GM23248 (cell line): ENCODE measurements around the gene SPAG17. TPM values are rescaled to one million over a fixed set of nuclear protein-coding genes. Genes with fewer than 3 reads are reported as not detected.

Experiments
- DNase-seq: peaks from one replicate; pipeline ENCODE4 v3.0.0-alpha.2; 2015
- H2AFZ ChIP-seq: fragments of 200-600 bp; sonication (generic); 2 replicates; pipeline ENCODE4 v1.6.1; 2016; ENCODE audit warnings: antibody characterized with exemption
- H3F3A ChIP-seq: fragments of 200-600 bp; sonication (generic); 2 replicates; pipeline ENCODE4 v1.6.1; 2016; ENCODE audit warnings: mild to moderate bottlenecking, antibody characterized with exemption, mixed run types; ENCODE audit not compliant: insufficient read depth
- H3K27ac ChIP-seq: fragments of 200-600 bp; sonication (generic); 2 replicates; pipeline ENCODE4 v1.5.1; 2016; ENCODE audit warnings: mild to moderate bottlenecking
- H3K27me3 ChIP-seq: fragments of 200-600 bp; sonication (generic); replicated peaks from 2 replicates; pipeline ENCODE4 v1.6.1; 2016; ENCODE audit warnings: mild to moderate bottlenecking; ENCODE audit not compliant: insufficient read depth
- H3K36me3 ChIP-seq: fragments of 200-600 bp; sonication (generic); 2 replicates; pipeline ENCODE4 v1.6.1; 2016; ENCODE audit warnings: low read depth, mild to moderate bottlenecking
- H3K4me1 ChIP-seq: fragments of 200-600 bp; sonication (generic); 2 replicates; pipeline ENCODE4 v1.6.1; 2016; ENCODE audit warnings: mild to moderate bottlenecking; ENCODE audit not compliant: insufficient read depth
- H3K4me2 ChIP-seq: fragments of 200-600 bp; sonication (generic); one replicate; pipeline ENCODE4 v1.6.1; 2016; ENCODE audit warnings: mild to moderate bottlenecking; ENCODE audit not compliant: unreplicated experiment
- H3K4me3 ChIP-seq: fragments of 200-600 bp; sonication (generic); 2 replicates; pipeline ENCODE4 v1.5.1; 2016; ENCODE audit warnings: mild to moderate bottlenecking
- H3K79me2 ChIP-seq: fragments of 200-600 bp; sonication (generic); 2 replicates; pipeline ENCODE4 v1.6.1; 2016; ENCODE audit warnings: mild to moderate bottlenecking; ENCODE audit not compliant: insufficient read depth
- H3K9ac ChIP-seq: fragments of 200-600 bp; sonication (generic); 2 replicates; pipeline ENCODE4 v1.6.1; 2016; ENCODE audit warnings: mild to moderate bottlenecking
- H3K9me2 ChIP-seq: fragments of 200-600 bp; sonication (generic); 2 replicates; pipeline ENCODE4 v1.6.1; 2016; ENCODE audit warnings: mixed run types, mild to moderate bottlenecking, moderate library complexity; ENCODE audit not compliant: insufficient read depth
- H3K9me3 ChIP-seq: fragments of 200-600 bp; sonication (generic); one replicate; pipeline ENCODE4 v1.6.1; 2017; ENCODE audit warnings: low read depth
- H4K20me1 ChIP-seq: fragments of 200-600 bp; sonication (generic); 2 replicates; pipeline ENCODE4 v1.6.0; 2016; ENCODE audit not compliant: insufficient read depth
- EZH2 ChIP-seq: fragments of 200-600 bp; sonication (generic); IDR thresholded peaks from 2 replicates; pipeline ENCODE4 v1.6.1; 2018; ENCODE audit warnings: antibody characterized with exemption, mild to moderate bottlenecking; ENCODE audit not compliant: insufficient read depth, poor library complexity, severe bottlenecking
- EZH2phosphoT487 ChIP-seq: fragments of 200-600 bp; sonication (generic); IDR thresholded peaks from 2 replicates; pipeline ENCODE4 v1.6.1; 2018; ENCODE audit warnings: antibody characterized with exemption, moderate library complexity, mild to moderate bottlenecking, low read depth; ENCODE audit not compliant: insufficient read depth
- whole genome bisulfite sequencing, 2 experiments: methylation state at CpG; one replicate each; pipeline ENCODE4 v1.1.6; 2015 to 2017; ENCODE audit warnings: low lambda C conversion rate in 2 of 2, low coverage in 1 of 2; ENCODE audit errors: missing lambda C conversion rate in 2 of 2; 5-methylcytosine and 5-hydroxymethylcytosine counted together
- in situ Hi-C: fragments of 300-500 bp; cut with MboI; formaldehyde crosslinking; loops from 2 replicates; pipeline ENCODE4 v1.15.0; 2020
- polyA plus RNA-seq: library from polyadenylated mRNA; unstranded; fragments of >200 nt; fragmentation: Nextera tagmentation; extraction: Ambion mirVana; gene quantifications from 2 replicates; pipeline ENCODE4 v1.2.1, GENCODE V29; 2016
- total RNA-seq: library from RNA; depleted of rRNA; stranded (reverse); fragments of >200 nt; shearing (Covaris generic); gene quantifications from 2 replicates; pipeline ENCODE4 v1.2.3, GENCODE V29; 2014

The SPAG17 gene
- total and polyA plus RNA-seq, 2 experiments from 2014 or later, result 0.15 TPM; not detected in 1

- 0 out of 2 replicates have a peak, but pooled peaks cover 3% of the 10 kb centered on the region for H3K4me1 ChIP-seq
- no peaks in the 10 kb centered on the region for H3K79me2 ChIP-seq
- H3K27me3 ChIP-seq, result no peaks in the 10 kb centered on the region
- no peak overlapping the region for H3K27ac ChIP-seq
- 61 to 70% methylated on average over 3 of the region's 3 CpGs for WGBS, 2 experiments
- no peak overlapping the region for H2AFZ ChIP-seq
- H3K4me2 ChIP-seq, result no peak overlapping the region
- no peak overlapping the region for H3K9ac ChIP-seq
- no peaks in the 10 kb centered on the region for H3K9me3 ChIP-seq
- in situ Hi-C loops, result no loop called here
- no peaks in the 10 kb centered on the region for H3F3A ChIP-seq
- H3K4me3 ChIP-seq, result no peak overlapping the region
- no peaks in the 10 kb centered on the region for H3K36me3 ChIP-seq
- no peak for DNase-seq
- H4K20me1 ChIP-seq, result no peaks in the 10 kb centered on the region
- H3K9me2 ChIP-seq, result no peaks in the 10 kb centered on the region
- TF ChIP-seq EZH2phosphoT487, result no peak
- no peak for TF ChIP-seq EZH2
Observed at GRCh38 chr1:118201524-118201923, 16.5 kb upstream of the SPAG17 start.

DNA sequence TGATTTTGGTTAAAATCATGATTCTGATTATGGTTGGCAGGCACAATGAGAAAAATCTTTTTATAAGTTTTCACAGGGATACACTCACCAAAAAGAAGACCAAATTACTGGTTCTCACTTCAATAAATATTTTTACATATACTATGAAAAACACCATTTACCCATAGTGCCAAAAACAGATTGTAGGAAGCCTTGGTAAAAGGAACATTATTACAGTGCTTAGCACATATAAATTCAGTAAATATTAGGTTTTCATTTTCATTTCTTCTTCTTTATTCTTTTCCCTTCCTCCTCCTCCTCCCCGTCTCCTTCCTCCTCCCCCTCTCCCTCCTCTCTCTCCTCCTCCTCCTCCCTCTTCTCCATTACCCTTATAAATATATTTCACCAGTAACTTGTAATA lies 15.8 kb upstream of the SPAG17 start:
- no peak for DNase-seq
- Histone ChIP-seq H3K4me3 (no peak overlapping the region), H3K27ac (no peak overlapping the region), H3F3A (no peaks in the 10 kb centered on the region), H3K27me3 (0 out of 2 replicates have a peak, but pooled peaks cover 1% of the 10 kb centered on the region), H4K20me1 (no peaks in the 10 kb centered on the region), H2AFZ (no peak overlapping the region), H3K36me3 (no peaks in the 10 kb centered on the region), H3K9me2 (no peaks in the 10 kb centered on the region), H3K79me2 (no peaks in the 10 kb centered on the region), H3K9ac (no peak overlapping the region), H3K4me2 (no peak overlapping the region), H3K9me3 (no peaks in the 10 kb centered on the region), H3K4me1 (0 out of 2 replicates have a peak, but pooled peaks cover 3% of the 10 kb centered on the region)
- 67 to 78% methylated on average over 1 of the region's 1 CpG for WGBS, 2 experiments
- in situ Hi-C loops, result no loop called here
- TF ChIP-seq EZH2phosphoT487, result no peak

DNA sequence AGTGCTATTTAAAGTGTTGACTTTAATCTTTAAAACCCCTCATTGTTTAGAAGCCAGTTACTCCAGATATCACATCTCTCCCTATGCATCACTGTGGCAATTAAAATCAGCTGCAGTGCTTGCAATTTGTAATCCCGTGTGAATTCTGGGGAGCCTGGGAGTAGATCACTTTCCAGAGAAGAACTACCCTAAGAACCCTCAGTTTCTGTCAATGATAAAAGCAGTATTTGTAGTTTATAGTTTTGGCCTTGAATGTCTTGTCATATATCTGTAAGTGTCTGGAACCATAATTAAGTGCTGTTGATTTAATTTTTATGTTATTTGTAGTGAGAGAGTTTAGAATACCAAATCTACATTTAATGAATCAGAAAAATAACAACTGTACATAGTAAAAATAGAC lies 5.5 kb upstream of the SPAG17 start:
- H3K27ac ChIP-seq, result no peak overlapping the region
- in situ Hi-C loops, result no loop called here
- H3K4me3 ChIP-seq, result no peak overlapping the region
- H3K36me3 ChIP-seq, result no peaks in the 10 kb centered on the region
- TF ChIP-seq EZH2 (no peak), EZH2phosphoT487 (no peak)
- H3F3A ChIP-seq, result no peaks in the 10 kb centered on the region
- H3K9ac ChIP-seq, result no peak overlapping the region
- WGBS, 2 experiments, result 3 to 9% methylated on average over 1 of the region's 1 CpG
- H4K20me1 ChIP-seq, result no peaks in the 10 kb centered on the region
- H3K4me1 ChIP-seq, result no peaks in the 10 kb centered on the region
- H3K9me2 ChIP-seq, result no peaks in the 10 kb centered on the region
- H2AFZ ChIP-seq, result no peak overlapping the region
- H3K79me2 ChIP-seq, result no peaks in the 10 kb centered on the region
- DNase-seq, result no peak
- H3K4me2 ChIP-seq, result no peak overlapping the region
- 0 out of 2 replicates have a peak, but pooled peaks cover under 1% of the 10 kb centered on the region for H3K27me3 ChIP-seq
- H3K9me3 ChIP-seq, result no peaks in the 10 kb centered on the region

GRCh38 chr1:118189564-118189963 lies 4.5 kb upstream of the SPAG17 start:
- Histone ChIP-seq H3K4me3 (no peak overlapping the region), H2AFZ (no peak overlapping the region), H3K4me1 (no peaks in the 10 kb centered on the region), H3K27me3 (no peaks in the 10 kb centered on the region), H3F3A (no peaks in the 10 kb centered on the region), H3K9ac (no peak overlapping the region), H3K79me2 (no peaks in the 10 kb centered on the region), H3K9me2 (no peaks in the 10 kb centered on the region), H4K20me1 (no peaks in the 10 kb centered on the region), H3K36me3 (no peaks in the 10 kb centered on the region), H3K9me3 (no peaks in the 10 kb centered on the region), H3K4me2 (no peak overlapping the region), H3K27ac (no peak overlapping the region)
- in situ Hi-C loops, result no loop called here
- no peak for TF ChIP-seq EZH2phosphoT487
- no peak for TF ChIP-seq EZH2
- no peak for DNase-seq
- WGBS, 2 experiments, result 35 to 38% methylated on average over 2 of the region's 2 CpGs

DNA sequence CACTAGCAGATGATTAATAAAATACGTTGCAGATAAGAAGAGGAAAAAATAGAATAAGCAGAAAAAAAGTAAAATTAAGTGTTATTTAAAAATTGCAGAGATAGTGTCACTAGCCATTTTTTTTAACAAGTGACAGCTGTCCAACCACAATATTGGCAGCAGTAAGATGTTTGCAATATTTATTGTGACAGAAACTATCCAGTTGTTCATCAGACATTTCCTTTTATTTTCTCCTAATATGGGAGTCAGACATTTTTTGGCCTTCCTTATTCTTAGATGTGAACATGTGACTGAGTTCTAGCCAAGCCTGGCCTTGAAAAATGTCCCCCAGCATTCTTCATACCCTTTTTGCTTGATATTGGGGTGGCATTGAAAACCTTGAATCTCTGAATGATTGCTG lies 3.4 kb upstream of the SPAG17 start:
- no peak overlapping the region for H3K4me2 ChIP-seq
- H3K27me3 ChIP-seq, result no peaks in the 10 kb centered on the region
- H3K36me3 ChIP-seq, result no peaks in the 10 kb centered on the region

More for the DNA sequence above, 3.4 kb upstream of the SPAG17 start:
- Histone ChIP-seq H3K79me2 (no peaks in the 10 kb centered on the region), H3F3A (no peaks in the 10 kb centered on the region), H3K4me3 (no peak overlapping the region), H3K9me2 (no peaks in the 10 kb centered on the region), H3K9me3 (no peaks in the 10 kb centered on the region), H3K27ac (no peak overlapping the region), H2AFZ (no peak overlapping the region), H4K20me1 (no peaks in the 10 kb centered on the region), H3K9ac (no peak overlapping the region), H3K4me1 (no peaks in the 10 kb centered on the region)
- WGBS, 2 experiments, result 44 to 61% methylated on average over 1 of the region's 1 CpG
- no peak for TF ChIP-seq EZH2
- TF ChIP-seq EZH2phosphoT487, result no peak
- in situ Hi-C loops, result no loop called here
- DNase-seq, result no peak
